Measurements from ENCODE around the gene SLC24A1.

DNA sequence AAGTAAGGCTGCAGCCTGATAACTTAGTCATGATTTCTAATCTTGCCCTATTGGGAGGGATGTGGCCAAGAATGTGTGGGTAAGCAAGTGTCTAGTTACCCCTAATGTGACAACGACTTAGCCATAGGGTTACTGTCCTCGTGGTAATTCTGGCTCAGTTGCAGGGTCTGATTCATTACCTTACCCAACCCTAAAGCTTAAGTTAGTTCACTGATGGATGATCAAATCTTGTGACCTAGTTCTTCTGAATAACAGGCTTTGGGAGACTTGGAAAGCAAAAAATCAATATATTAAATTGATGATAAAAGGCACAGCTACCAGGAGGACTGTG lies 9.2 kb upstream of the SLC24A1 start:
- TF ChIP-seq YY1 (IDR thresholded peaks at IDR 0.05; ENCODE audit: insufficient read depth, insufficient read length) (no peak), ZNF274 (IDR thresholded peaks at IDR 0.05; ENCODE audit: low read depth, low read length) (no peak)

Data from NT2/D1 (cell line).